BE2C (cell line): ENCODE data around the gene CLIC4.
"Not testable (repeated sequence)": the region's sequence is repeated elsewhere in the genome, so short reads cannot be mapped to it uniquely, and the experiment has no call there.

Experiments
- DNase-seq: peaks from one replicate; pipeline ENCODE4 v3.0.0-alpha.2; 2020
- H3K27me3 ChIP-seq: fragments of 250-450 bp; sonication (Bioruptor Pico); 2 replicates; pipeline ENCODE4 v1.5.1; 2020; ENCODE audit warnings: mild to moderate bottlenecking
- H3K36me3 ChIP-seq: fragments of 250-450 bp; sonication (Bioruptor Pico); 2 replicates; pipeline ENCODE4 v1.5.1; 2020; ENCODE audit warnings: mild to moderate bottlenecking
- H3K4me1 ChIP-seq: fragments of 250-450 bp; sonication (Bioruptor Pico); 2 replicates; pipeline ENCODE4 v1.5.1; 2020
- H3K4me3 ChIP-seq: 2 replicates; pipeline ENCODE4 v1.5.1; 2011; ENCODE audit warnings: low read depth, low read length
- H3K9me3 ChIP-seq: fragments of 250-450 bp; sonication (Bioruptor Pico); 2 replicates; pipeline ENCODE4 v1.5.1; 2020
- TF ChIP-seq, protein P1 (sequence below): IDR thresholded peaks from 2 replicates; pipeline ENCODE4 v1.5.1; 2012; ENCODE audit warnings: mild to moderate bottlenecking, low read depth, low read length

CLIC4 gene

DNA sequence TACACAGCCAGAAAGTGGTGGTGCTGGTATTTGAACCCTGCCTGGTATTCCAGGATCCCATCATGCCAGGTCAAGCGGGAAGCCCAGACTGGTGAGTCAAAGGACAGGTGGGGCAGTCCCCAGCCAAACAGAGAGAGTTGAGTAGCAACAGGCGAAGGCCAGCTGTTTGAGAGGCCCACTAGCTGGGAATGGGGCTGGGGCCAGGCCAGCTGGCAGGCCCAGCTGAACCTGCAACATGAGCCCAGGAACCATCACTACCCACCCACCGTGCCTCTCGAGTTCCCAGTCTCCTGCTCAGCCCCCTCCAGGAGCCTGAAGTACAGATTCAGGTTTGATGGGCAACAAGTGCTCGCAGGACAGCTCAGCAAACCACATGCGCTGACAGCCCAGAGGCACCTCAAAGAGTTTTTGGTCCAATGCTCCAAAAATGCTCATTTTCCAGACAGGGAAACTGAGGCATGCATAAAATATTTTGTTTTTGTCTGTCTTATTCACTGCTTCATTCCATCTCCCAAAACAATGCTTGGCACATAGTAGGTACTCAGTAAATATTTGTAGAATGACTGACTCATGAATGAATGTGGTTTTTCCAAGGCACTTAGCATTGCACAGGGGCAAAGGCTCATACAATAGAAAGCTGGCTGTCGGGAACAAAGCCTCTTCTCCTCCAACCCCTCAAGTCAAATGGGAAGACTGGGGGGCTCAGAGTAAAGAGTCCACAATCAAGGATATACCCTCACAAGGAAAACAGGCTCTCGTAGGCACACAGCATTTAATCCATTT lies 42.5 kb upstream of the CLIC4 start:
- TF ChIP-seq, protein P1, sequence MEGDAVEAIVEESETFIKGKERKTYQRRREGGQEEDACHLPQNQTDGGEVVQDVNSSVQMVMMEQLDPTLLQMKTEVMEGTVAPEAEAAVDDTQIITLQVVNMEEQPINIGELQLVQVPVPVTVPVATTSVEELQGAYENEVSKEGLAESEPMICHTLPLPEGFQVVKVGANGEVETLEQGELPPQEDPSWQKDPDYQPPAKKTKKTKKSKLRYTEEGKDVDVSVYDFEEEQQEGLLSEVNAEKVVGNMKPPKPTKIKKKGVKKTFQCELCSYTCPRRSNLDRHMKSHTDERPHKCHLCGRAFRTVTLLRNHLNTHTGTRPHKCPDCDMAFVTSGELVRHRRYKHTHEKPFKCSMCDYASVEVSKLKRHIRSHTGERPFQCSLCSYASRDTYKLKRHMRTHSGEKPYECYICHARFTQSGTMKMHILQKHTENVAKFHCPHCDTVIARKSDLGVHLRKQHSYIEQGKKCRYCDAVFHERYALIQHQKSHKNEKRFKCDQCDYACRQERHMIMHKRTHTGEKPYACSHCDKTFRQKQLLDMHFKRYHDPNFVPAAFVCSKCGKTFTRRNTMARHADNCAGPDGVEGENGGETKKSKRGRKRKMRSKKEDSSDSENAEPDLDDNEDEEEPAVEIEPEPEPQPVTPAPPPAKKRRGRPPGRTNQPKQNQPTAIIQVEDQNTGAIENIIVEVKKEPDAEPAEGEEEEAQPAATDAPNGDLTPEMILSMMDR = no peak
- Histone ChIP-seq H3K9me3 (no peaks in the 10 kb centered on the region), H3K27me3 (no peaks in the 10 kb centered on the region), H3K36me3 (no peaks in the 10 kb centered on the region), H3K4me1 (no peaks in the 10 kb centered on the region), H3K4me3 (no peak overlapping the region)
- no peak for DNase-seq

DNA sequence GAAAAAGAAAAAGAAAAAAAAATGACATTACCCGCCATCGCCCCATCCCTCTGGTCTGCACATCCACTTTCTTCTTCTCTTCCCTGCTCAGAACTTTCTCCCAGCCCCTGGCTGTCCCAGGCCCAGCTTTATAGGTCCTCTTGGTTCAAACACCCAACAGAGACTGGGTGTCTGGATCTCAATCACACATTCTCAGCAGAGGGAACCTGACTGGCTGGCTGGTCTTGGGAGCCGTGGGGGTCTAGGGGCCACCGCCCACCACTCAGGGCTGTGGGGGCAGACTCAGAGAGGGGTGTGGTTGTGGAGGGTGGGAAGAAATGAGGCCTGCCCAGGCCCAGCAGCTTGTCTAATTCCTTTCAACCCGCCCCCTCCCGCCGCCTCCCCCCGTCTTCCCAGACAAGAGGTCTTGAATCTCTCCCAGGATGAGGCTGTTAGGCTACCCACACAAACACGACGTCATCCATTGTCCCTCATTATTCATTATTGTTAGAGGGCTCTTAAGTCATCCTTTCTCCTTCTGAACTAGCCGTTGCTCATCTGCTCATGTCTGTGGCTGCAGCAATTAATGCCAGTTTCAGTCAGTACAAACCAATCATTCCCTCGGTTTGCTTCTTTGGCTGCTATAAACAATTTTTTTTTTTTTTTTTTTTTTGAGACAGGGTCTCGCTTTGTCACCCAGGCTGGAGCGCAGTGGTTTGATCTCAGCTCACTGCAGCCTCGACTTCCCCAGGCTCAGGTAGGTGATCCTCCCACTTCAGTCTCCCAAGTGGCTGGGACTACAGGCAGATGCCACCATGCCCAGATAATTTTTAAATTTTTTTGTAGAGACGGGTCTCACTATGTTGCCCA lies 40.6 kb upstream of the CLIC4 start:
- H3K27me3 ChIP-seq = no peaks in the 10 kb centered on the region
- H3K9me3 ChIP-seq = no peaks in the 10 kb centered on the region
- H3K4me3 ChIP-seq = no peak overlapping the region
- no peaks in the 10 kb centered on the region for H3K36me3 ChIP-seq
- TF ChIP-seq, protein P1 = no peak
- H3K4me1 ChIP-seq = no peaks in the 10 kb centered on the region
- no peak for DNase-seq

DNA sequence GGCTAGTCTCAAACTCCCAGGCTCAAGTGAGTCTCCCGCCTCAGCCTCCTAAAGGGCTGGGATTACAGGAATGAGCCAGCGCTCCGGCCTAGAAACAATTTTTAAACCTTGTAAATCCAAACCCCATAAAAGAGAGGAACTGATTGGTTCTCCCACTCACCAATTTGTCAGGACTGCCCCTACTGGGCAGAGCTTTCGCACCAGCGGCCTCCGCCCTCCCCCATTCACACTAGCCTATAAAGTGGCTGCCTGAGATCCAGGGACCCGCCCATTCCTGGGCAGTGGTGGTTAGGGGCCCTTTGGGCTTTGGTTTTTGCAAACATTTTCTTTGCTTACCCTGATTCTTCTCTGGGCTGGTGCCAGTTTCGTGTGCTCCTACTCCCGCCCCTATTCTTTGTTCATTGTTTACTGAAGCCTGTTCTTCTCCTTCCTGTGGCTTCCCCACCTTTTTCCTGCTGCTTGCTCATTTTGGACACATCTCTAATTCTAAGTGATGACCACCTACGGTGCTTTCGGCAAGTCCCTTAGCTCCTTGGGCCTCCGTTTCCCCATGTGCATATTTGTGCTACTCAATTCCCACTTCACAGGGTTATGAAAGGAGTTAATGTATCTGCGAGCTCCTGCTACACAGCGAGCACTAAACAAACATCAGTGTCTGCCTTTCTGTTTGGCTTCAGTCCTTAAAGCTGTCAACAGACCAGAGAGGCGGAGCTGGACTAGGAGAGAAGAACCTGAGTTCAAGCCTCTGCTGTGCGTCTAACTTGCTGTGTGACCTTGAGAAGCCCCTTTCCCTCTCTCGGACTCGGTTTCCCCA lies 39.8 kb upstream of the CLIC4 start:
- TF ChIP-seq, protein P1 = no peak
- Histone ChIP-seq H3K27me3 (no peaks in the 10 kb centered on the region), H3K36me3 (no peaks in the 10 kb centered on the region), H3K9me3 (no peaks in the 10 kb centered on the region), H3K4me1 (no peaks in the 10 kb centered on the region), H3K4me3 (no peak overlapping the region)
- peak; percentile 53 for DNase-seq

DNA sequence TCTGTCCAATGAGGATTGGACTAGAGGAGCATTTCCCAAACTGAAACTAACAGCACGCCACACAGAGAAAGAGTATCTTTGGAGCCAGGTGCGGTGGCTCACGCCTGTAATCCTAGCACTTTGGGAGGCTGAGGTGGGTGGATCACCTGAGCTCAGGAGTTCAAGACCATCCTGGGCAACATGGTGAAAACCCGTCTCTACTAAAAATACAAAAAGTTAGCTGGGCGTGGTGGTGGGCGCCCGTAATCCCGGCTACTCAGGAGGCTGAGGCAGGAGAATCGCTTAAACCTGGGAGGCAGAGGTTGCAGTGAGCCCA lies 39.2 kb upstream of the CLIC4 start:
- H3K27me3 ChIP-seq, H3K4me1 ChIP-seq, H3K9me3 ChIP-seq, DNase-seq, H3K36me3 ChIP-seq, H3K4me3 ChIP-seq: not testable (repeated sequence)

DNA sequence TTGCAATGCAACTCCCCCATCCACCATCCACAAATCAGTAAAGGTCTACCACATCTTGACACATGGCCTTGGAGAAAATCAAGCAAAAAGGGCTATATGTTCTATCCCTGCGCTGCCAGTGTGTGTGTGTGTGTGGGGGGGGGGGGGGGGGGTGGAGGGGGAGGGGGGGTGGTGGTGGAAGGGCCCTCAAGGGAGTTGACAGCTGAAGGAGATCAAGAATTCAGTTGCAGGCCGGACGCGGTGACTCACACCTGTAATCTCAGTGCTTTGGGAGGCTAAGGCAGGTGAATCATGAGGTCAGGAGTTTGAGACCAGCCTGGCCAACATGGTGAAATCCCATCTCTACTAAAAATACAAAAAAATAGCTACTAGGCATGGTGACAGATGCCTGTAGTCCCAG lies 37.6 kb upstream of the CLIC4 start:
- Histone ChIP-seq H3K9me3 (no peaks in the 10 kb centered on the region), H3K4me3 (no peak overlapping the region), H3K4me1 (no peaks in the 10 kb centered on the region), H3K27me3 (no peaks in the 10 kb centered on the region), H3K36me3 (no peaks in the 10 kb centered on the region)
- TF ChIP-seq, protein P1 = no peak
- DNase-seq = no peak

DNA sequence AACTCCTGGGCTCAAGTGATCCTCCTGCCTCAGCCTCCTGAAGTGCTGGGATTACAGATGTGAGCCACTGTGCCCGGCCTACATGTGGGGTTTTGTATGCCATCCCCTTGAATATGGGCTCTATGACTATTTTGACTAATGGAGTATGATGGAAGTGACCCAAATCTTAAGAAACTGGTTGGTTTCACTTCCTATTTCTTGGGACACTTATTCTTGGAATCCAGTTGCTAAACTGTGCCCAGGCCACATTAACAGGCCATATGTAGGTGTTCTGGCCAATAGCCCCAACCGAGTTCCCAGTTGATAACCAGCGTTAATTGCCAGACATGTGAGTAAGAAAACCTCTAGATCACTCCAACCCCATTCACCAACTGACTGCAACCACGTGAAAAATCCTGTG lies 36.3 kb upstream of the CLIC4 start:
- no peak for DNase-seq
- Histone ChIP-seq H3K36me3 (no peaks in the 10 kb centered on the region), H3K9me3 (no peaks in the 10 kb centered on the region), H3K4me3 (no peak overlapping the region), H3K4me1 (no peaks in the 10 kb centered on the region), H3K27me3 (no peaks in the 10 kb centered on the region)
- TF ChIP-seq, protein P1 = no peak
